Lower leg skin (tissue), 4 donors: ENCODE measurements around the gene MIER2. TPM values are rescaled to one million over a fixed set of nuclear protein-coding genes. Genes with fewer than 3 reads are reported as not detected.

Experiments used
- DNase-seq, 2 donors: peaks; one replicate each; pipeline ENCODE4 v3.0.0-alpha.2; 2019; ENCODE audit warnings: low spot score in 2 of 2
- H3K4me3 ChIP-seq: fragments of 200-600 bp; sonication (generic); 2 replicates; pipeline ENCODE4 v1.5.1; 2017; ENCODE audit warnings: mild to moderate bottlenecking, low read depth; ENCODE audit not compliant: poor library complexity, severe bottlenecking
- POLR2A ChIP-seq, 2 donors: fragments of 450-650 bp; IDR thresholded peaks; one replicate each; pipeline ENCODE4 v1.6.1; 2016 to 2017; ENCODE audit warnings: antibody characterized with exemption in 2 of 2, mild to moderate bottlenecking in 1 of 2, moderate library complexity in 1 of 2
- WGBS, 2 donors: methylation state at CpG; one replicate each; pipeline ENCODE4 v1.1.5; 2018; 5-methylcytosine and 5-hydroxymethylcytosine counted together
- intact Hi-C: fragments of 100-400 bp; cut with DNase I; formaldehyde crosslinking; loops from one replicate; pipeline ENCODE4 v1.15.0; 2023; ENCODE audit warnings: low total_unique reads
- total RNA-seq, 4 donors: library from RNA; depleted of rRNA; stranded (reverse); fragments of >200 nt; gene quantifications; one replicate each; pipeline ENCODE4 v1.1.0, GENCODE V29; 2016
- TF ChIP-seq, protein P1 (sequence below), 3 donors: fragments of 450-650 bp; IDR thresholded peaks; one replicate each; pipeline ENCODE4 v1.5.1; 2016; ENCODE audit warnings: antibody characterized with exemption in 3 of 3, mild to moderate bottlenecking in 3 of 3, moderate library complexity in 2 of 3

MIER2 gene
- total RNA-seq, 4 donors from 2014 or later, result 24.6 to 76.3 (median 51.8) TPM

DNA sequence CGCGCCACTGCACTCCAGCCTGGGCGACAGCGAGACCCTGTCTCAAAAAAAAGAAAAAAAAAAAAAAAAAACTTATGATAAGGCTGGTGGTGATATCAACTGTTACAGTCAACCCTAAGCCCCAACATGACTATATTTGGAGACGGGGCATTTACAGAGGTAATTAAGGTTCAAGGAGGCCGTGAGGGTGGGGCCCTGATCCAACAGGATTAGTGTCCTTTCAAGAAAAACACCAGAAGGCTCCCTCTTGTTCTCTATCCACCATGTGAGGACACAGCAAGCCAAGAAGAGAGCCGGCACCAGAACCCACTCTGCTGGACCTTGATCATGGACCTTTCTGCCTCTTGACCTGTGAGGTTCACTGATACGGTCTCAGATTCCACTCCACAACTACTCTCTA lies 14.1 kb downstream of the MIER2 start:
- 97% methylated on average over 8 of the region's 8 CpGs for WGBS, 2 donors
- TF ChIP-seq POLR2A (IDR thresholded peaks at IDR 0.05), result no peak
- TF ChIP-seq, protein P1, sequence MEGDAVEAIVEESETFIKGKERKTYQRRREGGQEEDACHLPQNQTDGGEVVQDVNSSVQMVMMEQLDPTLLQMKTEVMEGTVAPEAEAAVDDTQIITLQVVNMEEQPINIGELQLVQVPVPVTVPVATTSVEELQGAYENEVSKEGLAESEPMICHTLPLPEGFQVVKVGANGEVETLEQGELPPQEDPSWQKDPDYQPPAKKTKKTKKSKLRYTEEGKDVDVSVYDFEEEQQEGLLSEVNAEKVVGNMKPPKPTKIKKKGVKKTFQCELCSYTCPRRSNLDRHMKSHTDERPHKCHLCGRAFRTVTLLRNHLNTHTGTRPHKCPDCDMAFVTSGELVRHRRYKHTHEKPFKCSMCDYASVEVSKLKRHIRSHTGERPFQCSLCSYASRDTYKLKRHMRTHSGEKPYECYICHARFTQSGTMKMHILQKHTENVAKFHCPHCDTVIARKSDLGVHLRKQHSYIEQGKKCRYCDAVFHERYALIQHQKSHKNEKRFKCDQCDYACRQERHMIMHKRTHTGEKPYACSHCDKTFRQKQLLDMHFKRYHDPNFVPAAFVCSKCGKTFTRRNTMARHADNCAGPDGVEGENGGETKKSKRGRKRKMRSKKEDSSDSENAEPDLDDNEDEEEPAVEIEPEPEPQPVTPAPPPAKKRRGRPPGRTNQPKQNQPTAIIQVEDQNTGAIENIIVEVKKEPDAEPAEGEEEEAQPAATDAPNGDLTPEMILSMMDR (IDR thresholded peaks at IDR 0.05), result no peak
- intact Hi-C loops, result no loop called here
- no peak overlapping the region for H3K4me3 ChIP-seq
- peak in 1 of 2 donors; percentile 26 for DNase-seq

DNA sequence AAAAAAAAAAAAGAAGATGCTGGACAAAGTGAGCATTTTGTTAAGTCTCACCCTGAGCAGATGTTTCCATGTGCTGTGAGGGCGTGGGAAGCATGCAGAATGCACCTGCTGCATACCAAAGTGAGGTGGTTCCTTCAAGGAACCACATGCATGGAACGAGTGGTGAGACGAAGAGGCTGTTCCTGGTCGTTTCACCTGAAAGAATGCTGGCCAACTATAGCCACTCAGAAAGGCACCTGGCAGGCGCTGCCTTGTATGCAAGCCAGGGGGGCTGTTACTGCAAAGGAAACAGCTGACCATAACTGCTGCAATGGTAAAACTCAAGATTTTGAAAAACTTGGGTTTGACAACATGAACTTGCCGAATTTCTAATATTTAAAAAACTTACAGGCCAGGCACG lies 14.7 kb downstream of the MIER2 start:
- 96 to 97% methylated on average over 7 of the region's 7 CpGs for WGBS, 2 donors
- intact Hi-C loops, result no loop called here
- no peak for TF ChIP-seq POLR2A (IDR thresholded peaks at IDR 0.05)
- TF ChIP-seq, protein P1 (IDR thresholded peaks at IDR 0.05), result no peak
- DNase-seq, result peak in 1 of 2 donors; percentile 39
- H3K4me3 ChIP-seq, result no peak overlapping the region

DNA sequence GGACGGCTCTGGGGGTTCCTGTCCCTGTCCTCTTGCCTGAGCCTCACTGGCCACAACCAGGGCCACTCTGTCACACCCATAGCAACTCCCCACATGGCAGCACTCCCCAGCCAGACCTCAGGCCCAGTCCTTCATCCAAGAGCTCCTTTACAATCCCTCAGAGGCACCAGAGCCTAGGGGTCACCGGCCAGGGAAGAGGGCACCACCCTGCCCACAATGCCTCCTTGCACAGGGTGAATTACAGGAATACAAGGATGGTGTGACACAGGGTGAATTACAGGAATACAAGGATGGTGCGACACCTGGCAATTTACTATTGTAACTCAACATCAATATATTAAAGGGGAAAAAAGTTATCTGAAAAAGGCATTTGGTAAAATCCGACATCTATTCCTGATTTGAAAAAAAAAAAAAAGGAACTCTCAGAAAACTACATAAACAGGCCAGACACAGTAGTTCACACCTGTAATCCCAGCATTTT lies 16.5 kb downstream of the MIER2 start:
- DNase-seq, result peak in 1 of 2 donors; percentile 60
- intact Hi-C loops, result no loop called here
- 95 to 100% methylated on average over 4 of the region's 4 CpGs for WGBS, 2 donors

DNA sequence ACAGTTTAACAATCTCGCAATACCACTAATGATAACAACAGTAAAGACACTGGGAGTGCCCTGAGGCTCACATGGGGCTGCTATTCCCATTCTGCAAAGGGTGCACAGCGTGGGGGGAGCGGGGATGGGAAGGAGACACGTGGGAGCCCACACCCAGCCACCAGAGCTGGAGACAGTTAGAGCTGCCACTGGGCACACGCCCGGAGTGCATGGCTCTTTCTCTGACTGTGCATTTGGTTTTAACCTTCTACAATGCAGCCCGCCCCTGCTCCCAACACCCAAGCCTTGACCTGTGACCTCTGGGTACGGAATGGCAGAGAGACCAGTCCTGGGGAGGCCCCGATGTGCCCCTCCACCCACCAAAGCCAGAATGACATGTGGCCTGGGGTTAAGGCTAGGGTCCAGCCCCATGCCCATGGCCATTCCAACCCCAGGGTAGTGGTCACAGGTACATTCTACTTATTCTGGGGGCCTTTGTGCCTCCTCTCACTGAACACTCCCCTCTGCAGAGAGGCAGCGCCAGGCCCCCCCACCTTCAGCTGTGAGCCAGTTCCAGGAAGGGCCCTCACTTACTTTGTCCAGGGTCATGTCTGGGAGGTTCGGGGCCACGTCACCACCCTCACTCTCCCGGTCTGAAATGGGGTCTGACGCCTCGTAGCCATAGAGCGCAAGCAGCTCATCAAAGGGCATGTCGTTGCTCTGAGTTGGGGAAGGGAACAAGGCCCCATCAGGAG lies 17.1 kb downstream of the MIER2 start:
- peak in 1 of 2 donors; percentile 61 for DNase-seq
- intact Hi-C loops, result no loop called here
- no peak overlapping the region for H3K4me3 ChIP-seq
- 95 to 96% methylated on average over 17 of the region's 17 CpGs for WGBS, 2 donors
- no peak for TF ChIP-seq POLR2A (IDR thresholded peaks at IDR 0.05)
- TF ChIP-seq, protein P1 (IDR thresholded peaks at IDR 0.05), result no peak

More for the DNA sequence above, 16.5 kb downstream of the MIER2 start:
- no peak for TF ChIP-seq POLR2A (IDR thresholded peaks at IDR 0.05)
- TF ChIP-seq, protein P1 (IDR thresholded peaks at IDR 0.05), result no peak
- no peak overlapping the region for H3K4me3 ChIP-seq

DNA sequence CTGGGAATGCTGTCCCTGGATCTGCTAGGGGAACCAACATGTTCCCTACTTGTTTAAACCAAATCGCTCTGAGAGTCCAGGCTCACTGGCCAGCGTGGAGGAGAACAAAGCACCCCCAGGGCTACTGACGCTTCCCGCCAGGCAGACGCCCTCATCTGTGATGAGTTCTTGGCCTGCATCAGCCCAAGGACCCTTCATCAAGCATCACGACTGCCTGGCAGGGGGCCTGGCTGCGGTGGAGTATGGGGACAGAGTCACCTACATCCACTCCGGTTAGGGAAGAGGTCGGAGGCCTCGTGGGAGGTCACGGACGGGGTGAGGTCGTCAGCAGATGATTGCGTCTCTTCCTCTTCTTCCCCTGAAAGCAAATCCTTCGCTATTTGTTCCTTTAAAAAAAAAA lies 17.7 kb downstream of the MIER2 start:
- TF ChIP-seq POLR2A (IDR thresholded peaks at IDR 0.05), result no peak
- TF ChIP-seq, protein P1 (IDR thresholded peaks at IDR 0.05), result no peak

More for the DNA sequence above, 17.7 kb downstream of the MIER2 start:
- H3K4me3 ChIP-seq, result no peak overlapping the region
- peak in 1 of 2 donors; percentile 66 for DNase-seq
- intact Hi-C loops, result no loop called here
- WGBS, 2 donors, result 92 to 96% methylated on average over 14 to 15 of the region's 15 CpGs
